Kidney epithelial cell (primary cell): ENCODE measurements around the gene GNAZ. TPM values are rescaled to one million over a fixed set of nuclear protein-coding genes. Genes with fewer than 3 reads are reported as not detected.

Experiments used
- DNase-seq: peaks from one replicate; pipeline ENCODE4 v3.0.0-alpha.2; 2010; ENCODE audit warnings: low read depth
- H3K27me3 ChIP-seq: 2 replicates; pipeline ENCODE4 v1.6.0; 2011; ENCODE audit warnings: low read length; ENCODE audit not compliant: control insufficient read depth, insufficient read depth
- H3K36me3 ChIP-seq: 2 replicates; pipeline ENCODE4 v1.5.1; 2011; ENCODE audit warnings: low read length; ENCODE audit not compliant: control insufficient read depth, insufficient read depth
- H3K4me3 ChIP-seq: 2 replicates; pipeline ENCODE4 v1.5.1; 2011; ENCODE audit warnings: low read depth, mild to moderate bottlenecking, control low read depth, low read length
- CTCF ChIP-seq: IDR thresholded peaks from 2 replicates; pipeline ENCODE4 v1.5.1; 2011; ENCODE audit warnings: mild to moderate bottlenecking, moderate library complexity, low read length, control low read depth, inconsistent platforms; ENCODE audit not compliant: insufficient read depth, poor library complexity, severe bottlenecking
- total RNA-seq: library from RNA; depleted of rRNA; stranded (reverse); fragments of >200 nt; gene quantifications from 2 replicates; pipeline ENCODE4 v1.2.3, GENCODE V29; 2015

The GNAZ gene
- total RNA-seq, 1 donor from 2014 or later = 9.2 TPM

DNA sequence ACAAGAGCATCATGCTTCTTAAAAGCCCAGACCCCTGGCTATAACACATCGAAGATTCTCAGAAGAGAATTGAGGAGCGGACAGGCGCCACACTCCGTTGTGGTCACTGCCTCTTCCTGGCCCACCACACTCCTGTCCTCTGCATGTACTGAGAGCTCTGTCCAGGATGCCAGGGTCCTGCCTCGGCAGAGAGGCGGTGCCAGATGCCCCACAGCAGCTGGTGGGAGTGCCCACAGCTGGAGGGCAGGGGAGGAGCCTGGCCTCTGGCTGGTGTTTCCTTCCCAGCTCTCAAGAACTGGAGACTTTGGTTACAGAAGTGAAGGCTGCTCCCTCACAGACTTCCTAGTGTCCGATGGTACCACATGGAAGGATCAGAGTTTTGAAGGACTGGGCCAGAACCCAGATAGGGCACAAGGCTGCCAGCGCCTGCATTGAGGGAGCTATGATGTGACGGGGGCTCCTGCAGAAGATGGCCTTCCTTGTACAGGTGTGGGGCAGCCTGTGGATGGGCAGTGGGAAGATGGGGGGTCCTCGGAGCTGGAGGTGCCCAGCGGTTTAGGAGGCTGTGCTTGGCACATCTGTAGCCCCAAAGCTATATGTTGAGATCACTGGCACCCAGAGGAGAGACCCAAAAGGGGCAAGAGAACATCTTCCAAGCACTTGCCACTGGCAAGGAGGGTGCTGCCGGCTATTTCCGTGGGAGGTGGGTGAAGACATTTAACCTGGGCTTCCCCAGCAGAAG lies 52.1 kb downstream of the GNAZ start:
- Histone ChIP-seq H3K27me3 (no peaks in the 10 kb centered on the region), H3K4me3 (no peak overlapping the region), H3K36me3 (no peaks in the 10 kb centered on the region)
- no peak for DNase-seq
- TF ChIP-seq CTCF = no peak

- Histone ChIP-seq H3K4me3 (no peak overlapping the region), H3K36me3 (no peaks in the 10 kb centered on the region), H3K27me3 (no peaks in the 10 kb centered on the region)
- DNase-seq = no peak
- TF ChIP-seq CTCF = no peak
Measured at GRCh38 chr22:23122992-23123803, 52.9 kb downstream of the GNAZ start.

DNA sequence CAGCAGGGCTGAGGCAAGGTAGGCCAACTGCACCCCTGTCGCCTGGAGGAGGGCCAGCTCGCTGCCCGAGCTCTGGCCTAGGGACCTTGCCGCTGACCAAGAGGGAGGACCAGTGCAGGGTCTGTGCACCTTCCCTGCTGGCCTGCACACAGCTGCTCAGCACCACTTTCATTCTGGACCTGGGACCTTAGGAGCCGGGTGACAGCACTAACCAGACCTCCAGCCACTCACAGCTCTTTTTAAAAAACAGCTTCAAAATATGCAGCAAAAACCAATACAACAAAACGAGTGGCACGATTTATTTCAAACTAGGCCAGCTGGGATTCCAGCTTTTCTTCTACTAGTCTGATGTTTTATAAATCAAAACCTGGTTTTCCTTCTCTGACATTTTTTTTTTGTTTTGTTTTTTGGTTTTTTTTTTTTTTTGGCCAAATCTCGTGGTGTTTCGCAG lies 53.5 kb downstream of the GNAZ start:
- no peak for DNase-seq
- Histone ChIP-seq H3K27me3 (no peaks in the 10 kb centered on the region), H3K4me3 (no peak overlapping the region), H3K36me3 (no peaks in the 10 kb centered on the region)
- no peak for TF ChIP-seq CTCF

DNA sequence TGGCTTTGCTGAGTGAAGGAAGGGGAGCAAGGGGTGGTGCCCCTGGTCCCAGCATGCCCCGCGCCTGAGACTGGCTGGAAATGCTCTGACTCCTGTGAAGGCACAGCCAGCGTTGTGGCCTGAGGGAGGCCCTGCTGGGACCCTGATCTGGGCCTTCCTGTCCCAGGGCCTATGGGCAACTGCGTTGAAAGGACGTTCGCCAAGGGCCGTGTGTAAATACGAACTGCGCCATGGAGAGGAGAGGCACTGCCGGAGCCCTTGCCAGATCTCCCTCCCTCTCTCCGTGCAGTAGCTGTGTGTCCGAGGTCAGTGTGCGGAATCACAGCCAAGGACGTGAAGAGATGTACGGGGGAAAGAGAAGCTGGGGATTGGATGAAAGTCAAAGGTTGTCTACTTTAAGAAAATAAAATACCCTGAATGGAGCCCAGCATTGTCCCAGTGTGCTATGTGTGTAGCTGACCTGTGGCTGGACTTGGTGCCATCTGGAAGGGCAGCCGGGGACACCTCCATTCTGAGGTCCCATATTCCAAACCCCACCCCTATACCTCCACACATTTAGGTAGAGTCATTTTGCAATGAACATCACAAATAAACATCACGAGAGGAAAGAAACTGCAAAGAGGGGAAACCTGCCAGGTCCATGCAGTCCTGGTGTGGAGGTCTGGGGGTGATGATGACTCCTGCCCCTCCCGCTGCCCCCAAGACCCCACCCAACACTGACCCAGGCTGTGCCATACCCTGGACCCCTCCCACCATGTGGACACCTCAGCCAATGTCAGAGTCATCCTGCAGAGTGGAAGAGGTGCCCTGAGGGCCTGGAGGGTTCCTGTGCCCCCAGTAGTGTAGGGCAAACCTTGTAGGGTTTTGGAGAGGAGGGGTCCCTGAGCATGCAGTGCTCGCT lies 54.5 kb downstream of the GNAZ start:
- TF ChIP-seq CTCF = no peak
- DNase-seq = no peak
- H3K4me3 ChIP-seq = no peak overlapping the region
- no peaks in the 10 kb centered on the region for H3K27me3 ChIP-seq
- H3K36me3 ChIP-seq = no peaks in the 10 kb centered on the region

DNA sequence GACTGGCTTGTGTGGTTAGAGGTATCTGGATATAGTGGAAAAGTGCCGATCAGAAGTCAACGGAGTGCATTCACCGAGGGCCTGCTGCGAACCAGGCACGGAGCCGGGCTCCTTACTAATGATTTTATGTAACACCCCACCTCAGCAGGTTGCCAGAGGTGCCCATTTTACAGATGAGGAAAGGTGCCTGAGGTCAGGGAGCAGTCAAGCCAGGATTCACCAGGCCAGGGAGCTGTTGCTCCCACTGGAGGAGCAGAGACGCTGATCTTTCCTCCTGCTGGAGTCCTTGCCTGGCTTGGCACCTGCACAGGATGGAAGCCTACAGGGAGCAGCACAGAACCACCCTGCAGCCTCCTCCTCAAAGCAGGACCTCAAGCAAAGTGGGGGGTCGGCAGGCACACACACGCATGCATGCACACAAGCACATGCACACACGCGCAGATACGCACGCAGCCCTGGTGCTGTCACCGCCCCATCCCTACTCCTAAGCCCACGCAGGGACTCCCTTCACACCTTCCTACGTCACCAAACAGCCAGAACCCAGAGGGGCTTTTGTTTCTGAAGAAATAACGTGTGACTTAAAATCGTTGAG lies 55.3 kb downstream of the GNAZ start:
- no peaks in the 10 kb centered on the region for H3K36me3 ChIP-seq
- TF ChIP-seq CTCF = no peak
- DNase-seq = no peak
- H3K27me3 ChIP-seq = no peaks in the 10 kb centered on the region
- no peak overlapping the region for H3K4me3 ChIP-seq
